ENCODE results near the gene MSL2.

The MSL2 gene

GRCh38 chr3:136196064-136196400 is at the start of gene MSL2:
MSL2 (minus strand) TSS chr3:136196335; CDS start chr3:136195113, 1,222 bp downstream.
- POLR2A ChIA-PET = interaction anchor here (0.6 to 1.8 kb wide), 7 partner anchors 13 to 559 kb away, joined by 4 to 30 read pairs (median 6); partner anchors contain the start of gene STAG1
- no peak for DNase-seq (ENCODE audit: extremely low spot score)
- CTCF ChIA-PET = interaction anchor here (0.7 to 2.3 kb wide), 4 partner anchors 9 to 557 kb away, joined by 3 to 13 read pairs (median 8); partner anchors contain the start of gene STAG1
- TF ChIP-seq CTCF (IDR thresholded peaks at IDR 0.05; ENCODE audit: control extremely low read depth, extremely low read depth, low read depth, missing control alignments) = no peak

GRCh38 chr3:136245691-136246090 is 49.6 kb upstream of the MSL2 start:
- CTCF ChIA-PET = interaction anchor here (1.0 kb wide), 1 partner anchor 786 kb away, joined by 4 read pairs; no protein-coding TSS in a partner anchor
- no peak for DNase-seq (ENCODE audit: extremely low spot score)
- POLR2A ChIA-PET = no interaction called here
- TF ChIP-seq CTCF (IDR thresholded peaks at IDR 0.05; ENCODE audit: control extremely low read depth, extremely low read depth, low read depth, missing control alignments) = no peak

GRCh38 chr3:136239094-136239493 is 43.0 kb upstream of the MSL2 start:
- CTCF ChIA-PET = interaction anchor here (1.2 to 2.5 kb wide), 3 partner anchors 9 to 514 kb away, joined by 3 to 7 read pairs (median 7); partner anchors contain the start of genes PCCB and STAG1
- TF ChIP-seq CTCF (IDR thresholded peaks at IDR 0.05; ENCODE audit: control extremely low read depth, extremely low read depth, low read depth, missing control alignments) = no peak
- POLR2A ChIA-PET = no interaction called here

GRCh38 chr3:136237961-136238649 is 42.0 kb upstream of the MSL2 start:
- ChIA-PET POLR2A (no interaction called here), CTCF (interaction anchor here (1.2 to 2.5 kb wide), 3 partner anchors 10 to 515 kb away, joined by 3 to 7 read pairs (median 7); partner anchors contain the start of genes PCCB and STAG1)
- no peak for TF ChIP-seq CTCF (IDR thresholded peaks at IDR 0.05; ENCODE audit: control extremely low read depth, extremely low read depth, low read depth, missing control alignments)
- DNase-seq (ENCODE audit: extremely low spot score) = no peak

More at GRCh38 chr3:136239094-136239493, 43.0 kb upstream of the MSL2 start:
- no peak for DNase-seq (ENCODE audit: extremely low spot score)

GRCh38 chr3:136237103-136237502 is 41.0 kb upstream of the MSL2 start:
- DNase-seq (ENCODE audit: extremely low spot score) = no peak
- no peak for TF ChIP-seq CTCF (IDR thresholded peaks at IDR 0.05; ENCODE audit: control extremely low read depth, extremely low read depth, low read depth, missing control alignments)
- ChIA-PET CTCF (no interaction called here), POLR2A (no interaction called here)

- POLR2A ChIA-PET = no interaction called here
- TF ChIP-seq CTCF (IDR thresholded peaks at IDR 0.05; ENCODE audit: control extremely low read depth, extremely low read depth, low read depth, missing control alignments) = no peak
- CTCF ChIA-PET = no interaction called here
Observed at GRCh38 chr3:136236109-136236508, 40.0 kb upstream of the MSL2 start.

More at GRCh38 chr3:136236109-136236508, 40.0 kb upstream of the MSL2 start:
- DNase-seq (ENCODE audit: extremely low spot score) = no peak

Data from GM10248 (cell line).